Calu3 (cell line): ENCODE measurements around the gene ENPP1. TPM values are rescaled to one million over a fixed set of nuclear protein-coding genes. Genes with fewer than 3 reads are reported as not detected.
A peak's percentile ranks its signal among the peaks of the same experiment; 100 is the strongest.

Experiments used
- BruUV-seq: library from RNA; stranded (reverse); fragments of 400-500 nt; replicated peaks from 2 replicates; lab custom pipeline; 2021; lab: Mats Ljungman, UMichigan
- CTCF ChIA-PET: fragments of 300-600 bp; sonication (Branson Sonifier 250); formaldehyde crosslinking; loops from one replicate; lab custom pipeline; 2022; ENCODE audit warnings: antibody characterized with exemption; lab: Charles Lee
- DNase-seq: peaks from one replicate; pipeline ENCODE4 v3.0.0; 2022
- H3K27ac Mint-ChIP-seq: one replicate; pipeline ENCODE4 v1.8.0; 2022; ENCODE audit warnings: mixed read lengths; ENCODE audit not compliant: unreplicated experiment
- H3K27me3 Mint-ChIP-seq: one replicate; pipeline ENCODE4 v1.8.0; 2022; ENCODE audit warnings: mixed read lengths; ENCODE audit not compliant: unreplicated experiment
- H3K36me3 Mint-ChIP-seq: one replicate; pipeline ENCODE4 v1.8.0; 2022; ENCODE audit warnings: mild to moderate bottlenecking, moderate library complexity, mixed read lengths; ENCODE audit not compliant: insufficient read depth, unreplicated experiment
- H3K4me1 Mint-ChIP-seq: one replicate; pipeline ENCODE4 v1.8.0; 2022; ENCODE audit warnings: mild to moderate bottlenecking, low read depth, mixed read lengths; ENCODE audit not compliant: unreplicated experiment
- H3K4me3 Mint-ChIP-seq: one replicate; pipeline ENCODE4 v1.8.0; 2022; ENCODE audit warnings: mild to moderate bottlenecking, low read depth, moderate library complexity, mixed read lengths; ENCODE audit not compliant: unreplicated experiment
- H3K9me3 Mint-ChIP-seq: one replicate; pipeline ENCODE4 v1.8.0; 2022; ENCODE audit warnings: low read depth, mixed read lengths; ENCODE audit not compliant: unreplicated experiment
- intact Hi-C: fragments of 100-400 bp; cut with micrococcal nuclease; formaldehyde crosslinking; loops from one replicate; pipeline ENCODE4 v1.10.0; 2022; ENCODE audit not compliant: unreplicated experiment
- total RNA-seq: library from RNA; stranded (reverse); gene quantifications from 2 replicates; pipeline ENCODE4 v1.2.3, GENCODE V29; 2022
- TF ChIP-seq, protein P1 (sequence below): fragments of 200-600 bp; IDR thresholded peaks from one replicate; pipeline ENCODE4 v1.8.0; 2022; ENCODE audit warnings: antibody characterized with exemption; ENCODE audit not compliant: unreplicated experiment

The ENPP1 gene
- total RNA-seq, 1 experiment from 2014 or later = 7.7 TPM

DNA sequence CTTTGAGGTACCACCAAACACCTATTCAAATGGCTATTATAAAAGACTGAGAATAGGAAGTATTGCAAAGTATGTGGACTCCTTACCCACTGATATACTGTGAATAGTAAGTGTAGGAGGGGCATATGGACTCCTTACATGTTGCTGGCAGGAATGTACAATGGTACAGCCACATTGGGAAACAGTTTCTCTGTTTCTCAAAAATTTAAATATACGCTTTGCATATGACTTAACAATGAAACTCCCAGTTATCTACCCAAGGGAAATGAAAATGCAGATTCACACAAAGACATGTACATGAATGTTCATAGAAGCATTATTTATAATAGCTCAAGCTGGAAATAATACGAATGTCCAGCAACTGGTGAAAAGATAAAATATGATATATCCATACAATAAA lies 5.5 kb upstream of the ENPP1 start:
- Mint-ChIP-seq H3K4me1 (peaks cover 5% of the 10 kb centered on the region), H3K27ac (no peak overlapping the region), H3K27me3 (peaks cover 7% of the 10 kb centered on the region), H3K9me3 (no peaks in the 10 kb centered on the region), H3K4me3 (no peak overlapping the region), H3K36me3 (peaks cover 4% of the 10 kb centered on the region)
- CTCF ChIA-PET = no interaction called here
- BruUV-seq = no TSS peak
- TF ChIP-seq, protein P1, sequence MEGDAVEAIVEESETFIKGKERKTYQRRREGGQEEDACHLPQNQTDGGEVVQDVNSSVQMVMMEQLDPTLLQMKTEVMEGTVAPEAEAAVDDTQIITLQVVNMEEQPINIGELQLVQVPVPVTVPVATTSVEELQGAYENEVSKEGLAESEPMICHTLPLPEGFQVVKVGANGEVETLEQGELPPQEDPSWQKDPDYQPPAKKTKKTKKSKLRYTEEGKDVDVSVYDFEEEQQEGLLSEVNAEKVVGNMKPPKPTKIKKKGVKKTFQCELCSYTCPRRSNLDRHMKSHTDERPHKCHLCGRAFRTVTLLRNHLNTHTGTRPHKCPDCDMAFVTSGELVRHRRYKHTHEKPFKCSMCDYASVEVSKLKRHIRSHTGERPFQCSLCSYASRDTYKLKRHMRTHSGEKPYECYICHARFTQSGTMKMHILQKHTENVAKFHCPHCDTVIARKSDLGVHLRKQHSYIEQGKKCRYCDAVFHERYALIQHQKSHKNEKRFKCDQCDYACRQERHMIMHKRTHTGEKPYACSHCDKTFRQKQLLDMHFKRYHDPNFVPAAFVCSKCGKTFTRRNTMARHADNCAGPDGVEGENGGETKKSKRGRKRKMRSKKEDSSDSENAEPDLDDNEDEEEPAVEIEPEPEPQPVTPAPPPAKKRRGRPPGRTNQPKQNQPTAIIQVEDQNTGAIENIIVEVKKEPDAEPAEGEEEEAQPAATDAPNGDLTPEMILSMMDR = no peak
- intact Hi-C loops = no loop called here
- DNase-seq = no peak

DNA sequence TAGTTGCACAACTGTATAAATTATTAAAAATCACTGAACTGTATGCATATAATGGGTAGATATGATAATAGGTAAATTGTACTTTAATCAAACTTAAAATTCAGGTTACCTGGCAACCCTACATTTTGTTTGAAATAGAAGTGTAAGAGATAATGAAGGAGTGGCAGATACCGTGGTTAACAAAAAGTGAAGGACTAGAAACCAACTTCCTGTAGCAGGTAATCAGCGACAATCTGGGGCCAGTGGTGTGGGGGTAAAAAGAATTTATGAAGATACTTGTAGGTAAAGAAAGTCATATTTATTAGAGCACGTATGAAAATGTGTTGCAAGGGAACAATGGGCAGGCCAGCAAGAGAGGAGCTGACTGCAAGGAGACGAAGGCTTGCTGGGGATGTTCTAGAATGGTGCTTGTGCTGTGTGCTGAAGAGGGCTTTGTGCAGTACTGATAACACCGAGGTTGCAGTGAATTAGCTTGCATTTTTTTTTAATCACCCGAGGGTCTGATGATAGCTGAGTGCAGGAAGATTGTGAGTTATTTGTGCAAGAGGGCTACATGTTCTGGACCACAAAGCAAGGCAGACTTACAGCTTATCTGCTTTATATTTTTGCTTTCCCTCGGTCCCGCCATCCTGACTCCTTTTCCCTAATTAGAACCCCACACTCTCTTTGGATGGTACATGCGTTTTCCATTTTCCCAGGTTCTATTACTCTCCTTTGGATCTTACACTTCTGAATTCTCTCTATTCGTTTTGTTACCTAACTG lies 4.6 kb upstream of the ENPP1 start:
- intact Hi-C loops = no loop called here
- peaks cover 7% of the 10 kb centered on the region for H3K27me3 Mint-ChIP-seq
- DNase-seq = no peak
- CTCF ChIA-PET = no interaction called here
- H3K36me3 Mint-ChIP-seq = peaks cover 12% of the 10 kb centered on the region
- H3K4me3 Mint-ChIP-seq = no peak overlapping the region
- BruUV-seq = no TSS peak
- TF ChIP-seq, protein P1 = no peak
- no peaks in the 10 kb centered on the region for H3K9me3 Mint-ChIP-seq
- H3K4me1 Mint-ChIP-seq = peaks cover 7% of the 10 kb centered on the region
- no peak overlapping the region for H3K27ac Mint-ChIP-seq

DNA sequence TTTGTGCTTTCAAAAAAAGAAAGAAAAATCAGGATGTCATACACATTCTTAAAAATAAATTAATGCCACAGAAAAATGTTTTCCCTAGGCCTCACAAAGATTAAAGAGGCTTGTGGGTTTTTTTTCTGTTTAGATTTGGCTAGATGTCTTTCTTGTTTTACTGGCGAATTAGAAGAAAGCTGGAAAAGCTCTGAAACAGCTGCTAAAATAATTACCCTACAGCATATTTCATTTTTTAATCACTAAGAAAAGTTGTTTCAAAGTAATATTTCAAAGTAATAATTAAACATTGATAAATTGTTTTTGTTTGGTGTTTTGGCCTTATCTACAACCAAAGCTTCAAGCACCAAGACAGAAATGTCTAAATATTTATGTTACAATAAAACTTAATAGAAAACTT lies 3.7 kb upstream of the ENPP1 start:
- H3K27me3 Mint-ChIP-seq = peaks cover 7% of the 10 kb centered on the region
- no peaks in the 10 kb centered on the region for H3K9me3 Mint-ChIP-seq
- H3K4me3 Mint-ChIP-seq = no peak overlapping the region
- CTCF ChIA-PET = no interaction called here
- no TSS peak for BruUV-seq
- DNase-seq = no peak
- peaks cover 16% of the 10 kb centered on the region for H3K36me3 Mint-ChIP-seq
- intact Hi-C loops = no loop called here
- peaks cover 7% of the 10 kb centered on the region for H3K4me1 Mint-ChIP-seq
- no peak overlapping the region for H3K27ac Mint-ChIP-seq
- TF ChIP-seq, protein P1 = no peak

DNA sequence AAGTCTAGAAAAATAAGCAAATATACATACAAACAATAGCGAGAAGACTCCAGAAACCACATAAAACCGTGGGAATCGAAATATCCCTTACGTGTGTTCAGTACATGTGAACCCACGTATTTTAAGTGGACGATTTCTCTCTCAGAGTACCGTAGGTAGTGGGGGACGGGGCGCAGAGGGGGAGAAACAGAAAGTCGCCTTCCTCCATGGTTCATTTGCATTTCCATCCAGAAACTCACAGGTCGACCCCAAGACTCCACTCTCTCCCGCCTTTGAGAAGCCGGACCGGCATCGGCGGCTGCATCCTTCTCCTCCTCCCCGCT lies 538 bp upstream of the ENPP1 start:
- H3K4me1 Mint-ChIP-seq = peaks cover 7% of the 10 kb centered on the region
- intact Hi-C loops = no loop called here
- TF ChIP-seq, protein P1 = no peak
- no peak for DNase-seq
- CTCF ChIA-PET = no interaction called here
- no peaks in the 10 kb centered on the region for H3K9me3 Mint-ChIP-seq
- BruUV-seq = no TSS peak
- peaks cover 16% of the 10 kb centered on the region for H3K36me3 Mint-ChIP-seq
- H3K27me3 Mint-ChIP-seq = peaks cover 7% of the 10 kb centered on the region
- H3K4me3 Mint-ChIP-seq = peak overlapping the region; percentile 87
- peak overlapping the region; percentile 10 for H3K27ac Mint-ChIP-seq
